Adrenal gland (tissue), 12 donors: ENCODE data around the gene LRRC26. TPM values are rescaled to one million over a fixed set of nuclear protein-coding genes. Genes with fewer than 3 reads are reported as not detected.

ENCODE experiments used
- DNase-seq, 7 donors: peaks; one replicate each; pipeline ENCODE4 v3.0.0-alpha.2; 2019 to 2020
- H3K27ac ChIP-seq, 5 donors: fragments of 200-600 bp; sonication (generic) in 4 of 5; 1 replicate in 3 of 5; 2 replicates in 2 of 5; pipeline versions ENCODE4 v1.5.1 to v1.8.0; 2016 to 2020; ENCODE audit warnings: mild to moderate bottlenecking in 1 of 5
- H3K27me3 ChIP-seq: fragments of 200-600 bp; 2 replicates; pipeline ENCODE4 v1.8.0; 2021
- H3K36me3 ChIP-seq, 2 donors: fragments of 200-600 bp; replicated peaks in 1 of 2; 1 replicate in 1 of 2; 2 replicates in 1 of 2; pipeline versions ENCODE4 v1.5.1 to v1.8.0; 2018 to 2022
- H3K4me1 ChIP-seq, 2 donors: fragments of 200-600 bp; replicated peaks in 1 of 2; 1 replicate in 1 of 2; 2 replicates in 1 of 2; pipeline versions ENCODE4 v1.5.1 to v1.8.0; 2018 to 2021
- H3K4me3 ChIP-seq, 4 donors: fragments of 200-600 bp; sonication (generic) in 3 of 4; one replicate each; pipeline ENCODE4 v1.5.1; 2016 to 2018
- H3K9me3 ChIP-seq, 3 donors: fragments of 200-600 bp; sonication (generic) in 1 of 3; replicated peaks in 1 of 3; 1 replicate in 2 of 3; 2 replicates in 1 of 3; pipeline versions ENCODE4 v1.5.1 to v1.8.0; 2016 to 2021
- POLR2A ChIP-seq, 2 donors: fragments of 450-650 bp; IDR thresholded peaks; one replicate each; pipeline ENCODE4 v1.6.1; 2017; ENCODE audit warnings: antibody characterized with exemption in 2 of 2, mild to moderate bottlenecking in 2 of 2, moderate library complexity in 1 of 2
- WGBS, 4 donors: extraction: QIAGEN DNeasy Blood & Tissue Kit in 2 of 4; methylation state at CpG; one replicate each; pipeline versions ENCODE4 v1.1.5 to v1.1.7; 2013 to 2017; 5-methylcytosine and 5-hydroxymethylcytosine counted together
- intact Hi-C, 2 donors: fragments of 100-400 bp; cut with DNase I; formaldehyde crosslinking; loops; one replicate each; pipeline versions ENCODE4 v1.14.1 to v1.15.0; 2022 to 2023
- polyA plus RNA-seq, 3 donors: library from polyadenylated mRNA; stranded (reverse); fragments of 200-250 nt in 2 of 3; fragments of 350-450 nt in 1 of 3; fragmentation: Illumina TruSeq in 1 of 3; extraction: RNeasy Lipid Tissue Mini Kit (QIAGEN cat#74804) in 1 of 3; gene quantifications; one replicate each; pipeline ENCODE4 v1.2.3, GENCODE V29; 2013 to 2014
- total RNA-seq, 9 donors: library from RNA; depleted of rRNA in 4 of 9; stranded (reverse); fragments of >200 nt in 4 of 9; fragments of 120-200 nt in 1 of 9; fragmentation: NEBNext Ultra II Directional in 1 of 9; extraction: Animal tissue kit (Norgen Biotek cat#: 25700) in 1 of 9; gene quantifications; one replicate each; pipeline versions ENCODE4 v1.1.0 to v1.2.4, GENCODE V29; 2013 to 2023
- TF ChIP-seq, protein P1 (sequence below), 6 experiments: fragments of 450-650 bp in 4 of 6; fragments of 200-600 bp in 2 of 6; sonication (generic) in 1 of 6; IDR thresholded peaks; 1 replicate in 5 of 6; 2 replicates in 1 of 6; pipeline versions ENCODE4 v1.5.1 to v1.8.0; 2016 to 2021; ENCODE audit warnings: antibody characterized with exemption in 6 of 6, mild to moderate bottlenecking in 2 of 6, moderate library complexity in 1 of 6
- donor health status: healthy with polysubstance abuse.
- donor health status: Bipolar disorder and iron deficiency.
- donor health status: DM: yes; HTN: yes; CAD: no.
- donor health status: DM: no; HTN: no; CAD: no.
- donor health status: DM: no; HTN: no; CAD: no.
- donor health status: DM: yes; HTN: yes; CAD: no.

The LRRC26 gene
- total and polyA plus RNA-seq, 12 donors, result not detected

DNA sequence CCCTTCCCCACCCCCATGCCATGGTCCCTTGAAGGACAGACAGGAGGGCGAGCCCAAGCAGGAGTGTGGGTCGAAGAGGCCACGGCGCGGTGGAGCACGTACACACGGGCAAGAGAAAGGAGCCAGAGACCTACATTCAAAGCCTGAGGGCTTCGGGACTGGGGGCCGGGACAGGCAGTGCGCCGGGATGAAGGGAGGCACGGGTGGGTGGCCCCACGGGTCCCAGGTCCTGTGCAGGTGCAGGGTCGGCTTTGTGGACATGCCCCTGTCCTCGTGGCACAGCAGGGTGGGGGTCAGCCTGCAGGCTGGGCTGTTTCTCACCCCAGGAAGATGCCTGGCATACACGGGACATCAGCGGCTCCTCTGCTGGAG lies 9.8 kb downstream of the LRRC26 start:
- 56 to 74% (median 59%) methylated on average over 14 to 17 of the region's 17 CpGs for WGBS, 4 donors

DNA sequence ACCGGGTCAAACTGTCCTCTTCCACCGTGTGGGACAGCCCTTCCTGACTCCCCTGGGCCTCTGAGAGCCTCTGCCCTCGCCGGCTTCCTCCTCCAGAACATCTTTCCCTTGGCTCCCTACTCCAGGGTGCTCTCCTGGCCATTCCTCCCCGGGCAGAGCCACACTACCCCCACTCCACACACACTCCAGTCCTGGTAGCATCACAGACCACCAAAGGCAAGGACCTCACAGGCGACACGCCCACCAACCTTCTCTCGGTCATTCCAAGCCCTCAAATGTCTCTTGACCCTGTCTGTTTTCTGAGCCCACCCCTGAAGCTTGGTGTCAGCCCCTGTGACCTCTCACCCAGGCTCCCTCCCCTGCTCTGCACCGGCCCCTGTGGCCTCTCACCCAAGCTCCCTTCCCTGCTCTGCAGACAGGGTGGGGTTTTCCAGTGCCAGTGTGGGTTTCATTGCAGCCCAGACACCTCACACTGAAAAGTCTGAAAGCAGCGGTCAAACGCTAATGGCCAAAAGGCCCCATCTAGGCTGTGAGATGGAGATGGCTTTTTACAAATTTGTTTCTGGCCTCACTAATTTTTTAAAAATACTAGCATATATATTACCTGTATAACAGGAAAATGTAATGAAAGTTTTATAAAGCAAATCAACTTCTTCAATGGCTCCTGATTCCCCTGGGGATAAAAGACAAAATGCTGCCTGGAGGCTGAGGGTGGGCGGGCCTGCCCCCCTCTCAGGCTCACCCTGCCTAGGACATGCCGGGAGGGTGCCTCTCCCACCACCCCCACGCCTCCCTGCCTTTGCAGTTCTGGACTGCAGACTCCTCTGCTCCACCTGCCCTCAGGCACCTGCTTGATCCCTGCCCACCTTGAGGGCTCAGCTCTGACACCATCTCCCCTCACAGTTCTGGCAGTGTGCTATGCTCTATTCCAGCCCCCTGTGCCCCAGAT lies 10.5 kb downstream of the LRRC26 start:
- 25 to 34% (median 32%) methylated on average over 13 to 14 of the region's 14 CpGs for WGBS, 4 donors
- peaks cover 71% of the 10 kb centered on the region for H3K27me3 ChIP-seq
- TF ChIP-seq POLR2A (IDR thresholded peaks at IDR 0.05), result no peak
- TF ChIP-seq, protein P1, sequence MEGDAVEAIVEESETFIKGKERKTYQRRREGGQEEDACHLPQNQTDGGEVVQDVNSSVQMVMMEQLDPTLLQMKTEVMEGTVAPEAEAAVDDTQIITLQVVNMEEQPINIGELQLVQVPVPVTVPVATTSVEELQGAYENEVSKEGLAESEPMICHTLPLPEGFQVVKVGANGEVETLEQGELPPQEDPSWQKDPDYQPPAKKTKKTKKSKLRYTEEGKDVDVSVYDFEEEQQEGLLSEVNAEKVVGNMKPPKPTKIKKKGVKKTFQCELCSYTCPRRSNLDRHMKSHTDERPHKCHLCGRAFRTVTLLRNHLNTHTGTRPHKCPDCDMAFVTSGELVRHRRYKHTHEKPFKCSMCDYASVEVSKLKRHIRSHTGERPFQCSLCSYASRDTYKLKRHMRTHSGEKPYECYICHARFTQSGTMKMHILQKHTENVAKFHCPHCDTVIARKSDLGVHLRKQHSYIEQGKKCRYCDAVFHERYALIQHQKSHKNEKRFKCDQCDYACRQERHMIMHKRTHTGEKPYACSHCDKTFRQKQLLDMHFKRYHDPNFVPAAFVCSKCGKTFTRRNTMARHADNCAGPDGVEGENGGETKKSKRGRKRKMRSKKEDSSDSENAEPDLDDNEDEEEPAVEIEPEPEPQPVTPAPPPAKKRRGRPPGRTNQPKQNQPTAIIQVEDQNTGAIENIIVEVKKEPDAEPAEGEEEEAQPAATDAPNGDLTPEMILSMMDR (IDR thresholded peaks at IDR 0.05), result no peak
- no peak for DNase-seq
- peaks cover 0 to 15% of the 10 kb centered on the region in 2 donors for H3K4me1 ChIP-seq
- intact Hi-C loops, result no loop called here
- H3K36me3 ChIP-seq, result no peaks in the 10 kb centered on the region
- no peak overlapping the region for H3K27ac ChIP-seq
- H3K9me3 ChIP-seq, result no peaks in the 10 kb centered on the region
- H3K4me3 ChIP-seq, result no peak overlapping the region

More for the DNA sequence above, 9.8 kb downstream of the LRRC26 start:
- DNase-seq, result no peak
- intact Hi-C loops, result no loop called here
- Histone ChIP-seq H3K4me1 (peaks cover 0 to 15% of the 10 kb centered on the region in 2 donors), H3K4me3 (no peak overlapping the region), H3K27ac (no peak overlapping the region), H3K9me3 (no peaks in the 10 kb centered on the region), H3K27me3 (peaks cover 78% of the 10 kb centered on the region), H3K36me3 (no peaks in the 10 kb centered on the region)
- TF ChIP-seq POLR2A (IDR thresholded peaks at IDR 0.05), result no peak
- TF ChIP-seq, protein P1 (IDR thresholded peaks at IDR 0.05), result no peak

DNA sequence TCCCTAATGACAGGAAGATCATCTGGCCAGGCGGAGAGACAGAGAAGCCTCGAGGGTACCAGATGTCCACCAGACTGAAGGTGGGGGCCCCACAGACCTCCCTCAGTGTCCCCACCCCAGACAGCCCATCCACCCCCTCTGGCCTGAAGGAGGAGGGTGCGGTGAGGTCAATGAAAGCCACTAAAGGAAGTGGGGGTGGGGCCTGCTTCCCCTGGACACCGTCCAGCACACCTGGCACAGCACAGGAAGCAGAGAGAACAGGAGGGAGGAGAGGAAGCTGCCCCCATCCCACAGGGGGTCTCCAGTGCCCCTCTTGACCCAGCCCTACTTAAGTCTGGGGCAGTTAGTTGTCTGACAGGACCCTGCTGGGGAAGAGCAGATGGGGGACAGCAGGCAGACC lies 11.2 kb downstream of the LRRC26 start:
- Histone ChIP-seq H3K27me3 (peaks cover 63% of the 10 kb centered on the region), H3K4me1 (peaks cover 0 to 15% of the 10 kb centered on the region in 2 donors), H3K27ac (no peak overlapping the region), H3K36me3 (no peaks in the 10 kb centered on the region), H3K9me3 (no peaks in the 10 kb centered on the region), H3K4me3 (no peak overlapping the region)
- no peak for TF ChIP-seq POLR2A (IDR thresholded peaks at IDR 0.05)
- TF ChIP-seq, protein P1 (IDR thresholded peaks at IDR 0.05), result no peak
- WGBS, 4 donors, result 32 to 59% (median 39%) methylated on average over 3 to 4 of the region's 4 CpGs
- intact Hi-C loops, result no loop called here
- DNase-seq, result no peak

DNA sequence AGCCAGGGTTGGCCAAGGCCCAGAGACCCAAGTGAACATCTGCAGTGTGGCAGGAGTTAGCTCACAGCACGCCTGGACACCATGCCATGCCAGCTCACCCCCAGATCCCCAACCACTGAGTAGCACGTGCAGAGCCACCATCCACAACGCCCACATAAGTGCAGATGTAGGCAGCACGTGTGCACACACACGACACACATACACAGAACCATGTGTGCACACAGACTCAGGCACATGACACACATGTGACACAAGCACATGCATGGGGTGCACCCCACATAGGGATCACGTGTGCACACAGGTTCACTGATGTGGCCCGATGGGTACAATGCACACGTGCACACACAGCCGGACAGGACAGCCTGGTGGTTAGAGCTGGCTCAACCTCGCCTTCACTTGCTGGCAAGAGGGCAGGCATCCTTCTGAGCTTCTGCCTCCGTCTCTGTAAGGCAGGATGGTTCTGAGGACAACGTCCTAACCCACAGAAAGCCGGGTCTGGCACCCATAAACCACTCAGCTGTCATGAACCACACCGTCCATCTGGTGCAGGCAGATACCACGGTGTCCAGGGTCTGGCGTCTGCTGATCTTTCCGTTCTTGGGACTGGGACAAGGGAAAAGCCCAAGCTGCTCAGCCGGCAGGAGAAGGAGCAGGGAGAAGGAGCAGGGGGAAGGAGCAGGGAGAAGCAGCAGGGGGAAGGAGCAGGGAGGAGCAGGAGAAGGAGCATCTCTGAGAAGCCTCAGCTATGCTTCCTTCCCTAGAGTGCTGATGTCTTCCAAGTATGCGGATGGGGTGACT lies 12.0 kb downstream of the LRRC26 start:
- no peaks in the 10 kb centered on the region for H3K36me3 ChIP-seq
- H3K27me3 ChIP-seq, result peaks cover 55% of the 10 kb centered on the region
- no peak for DNase-seq
- intact Hi-C loops, result no loop called here
- no peaks in the 10 kb centered on the region for H3K9me3 ChIP-seq
- 56 to 65% (median 59%) methylated on average over 11 to 19 of the region's 19 CpGs for WGBS, 4 donors
- TF ChIP-seq, protein P1 (IDR thresholded peaks at IDR 0.05), result no peak
- TF ChIP-seq POLR2A (IDR thresholded peaks at IDR 0.05), result no peak
- peaks cover 0 to 9% of the 10 kb centered on the region in 2 donors for H3K4me1 ChIP-seq
- H3K4me3 ChIP-seq, result no peak overlapping the region
- H3K27ac ChIP-seq, result no peak overlapping the region
